Astrocyte (in vitro differentiated cells and primary cell): ENCODE results near the gene CCN6. TPM values are rescaled to one million over a fixed set of nuclear protein-coding genes. Genes with fewer than 3 reads are reported as not detected.
"Not testable (repeated sequence)": the region's sequence is repeated elsewhere in the genome, so short reads cannot be mapped to it uniquely, and the experiment has no call there.

Experiments used
- DNase-seq: peaks from one replicate; pipeline ENCODE4 v3.0.0-alpha.2; 2010; ENCODE audit warnings: low read depth
- FAIRE-seq: peaks from 2 replicates; lab custom pipeline; 2011; peaks lifted over from hg19 to GRCh38; lab: Jason Lieb, UNC
- H2AFZ ChIP-seq: 2 replicates; pipeline ENCODE4 v1.6.0; 2012; ENCODE audit warnings: low read depth, low read length, inconsistent platforms
- H3K27ac ChIP-seq: 2 replicates; pipeline ENCODE4 v1.5.1; 2011; ENCODE audit warnings: low read depth, low read length, inconsistent platforms
- H3K27me3 ChIP-seq: 2 replicates; pipeline ENCODE4 v1.6.0; 2011; ENCODE audit warnings: low read length, inconsistent platforms; ENCODE audit not compliant: insufficient read depth
- H3K36me3 ChIP-seq: 2 replicates; pipeline ENCODE4 v1.5.1; 2011; ENCODE audit warnings: low read length, inconsistent platforms; ENCODE audit not compliant: insufficient read depth
- H3K4me1 ChIP-seq: 2 replicates; pipeline ENCODE4 v1.5.1; 2011; ENCODE audit warnings: low read length, inconsistent platforms; ENCODE audit not compliant: insufficient read depth
- H3K4me2 ChIP-seq: 2 replicates; pipeline ENCODE4 v1.6.0; 2012; ENCODE audit warnings: low read length, inconsistent platforms
- H3K4me3 ChIP-seq: 2 replicates; pipeline ENCODE4 v1.5.1; 2011; ENCODE audit warnings: low read depth, mild to moderate bottlenecking, low read length, inconsistent platforms; ENCODE audit not compliant: insufficient read depth
- H3K79me2 ChIP-seq: 2 replicates; pipeline ENCODE4 v1.6.0; 2012; ENCODE audit warnings: mild to moderate bottlenecking, low read length, inconsistent platforms; ENCODE audit not compliant: insufficient read depth
- H3K9ac ChIP-seq: 2 replicates; pipeline ENCODE4 v1.6.0; 2012; ENCODE audit warnings: mild to moderate bottlenecking, low read length, inconsistent platforms
- H3K9me3 ChIP-seq: 2 replicates; pipeline ENCODE4 v1.5.1; 2012; ENCODE audit warnings: low read depth, mild to moderate bottlenecking, low read length, inconsistent platforms; ENCODE audit not compliant: insufficient read depth
- H4K20me1 ChIP-seq: 2 replicates; pipeline ENCODE4 v1.6.0; 2012; ENCODE audit warnings: low read length, inconsistent platforms; ENCODE audit not compliant: insufficient read depth
- H3K27ac Mint-ChIP-seq: one replicate; pipeline ENCODE4 v1.8.0; 2021; ENCODE audit warnings: mild to moderate bottlenecking, mixed read lengths; ENCODE audit not compliant: unreplicated experiment
- H3K27me3 Mint-ChIP-seq: one replicate; pipeline ENCODE4 v1.8.0; 2021; ENCODE audit warnings: low read depth, mixed read lengths; ENCODE audit not compliant: unreplicated experiment
- H3K36me3 Mint-ChIP-seq: one replicate; pipeline ENCODE4 v1.8.0; 2021; ENCODE audit warnings: low read depth, mixed read lengths; ENCODE audit not compliant: unreplicated experiment
- H3K4me1 Mint-ChIP-seq: one replicate; pipeline ENCODE4 v1.8.0; 2021; ENCODE audit warnings: low read depth, mixed read lengths; ENCODE audit not compliant: unreplicated experiment
- H3K4me3 Mint-ChIP-seq: one replicate; pipeline ENCODE4 v1.8.0; 2021; ENCODE audit warnings: mild to moderate bottlenecking, moderate library complexity, mixed read lengths; ENCODE audit not compliant: unreplicated experiment
- H3K9me3 Mint-ChIP-seq: one replicate; pipeline ENCODE4 v1.8.0; 2021; ENCODE audit warnings: mild to moderate bottlenecking, mixed read lengths; ENCODE audit not compliant: unreplicated experiment
- EZH2 ChIP-seq: IDR thresholded peaks from 2 replicates; pipeline ENCODE4 v1.6.1; 2012; ENCODE audit warnings: mild to moderate bottlenecking, low read length, inconsistent platforms; ENCODE audit not compliant: insufficient read depth
- total RNA-seq: library from RNA; stranded (reverse); gene quantifications from 2 replicates; pipeline ENCODE4 v1.2.1, GENCODE V29; 2021
- TF ChIP-seq, protein P1 (sequence below): IDR thresholded peaks from 2 replicates; pipeline ENCODE4 v1.5.1; 2011; ENCODE audit warnings: low read depth, mild to moderate bottlenecking, inconsistent platforms, low read length, moderate library complexity; ENCODE audit not compliant: insufficient read depth

Gene CCN6
- total RNA-seq, 1 donor from 2014 or later: not detected

GRCh38 chr6:112100561-112100960 is 46.7 kb downstream of the CCN6 start:
- peaks cover 9% of the 10 kb centered on the region for H3K36me3 Mint-ChIP-seq
- H3K27ac Mint-ChIP-seq: no peak overlapping the region
- Histone ChIP-seq H3K9me3 (no peaks in the 10 kb centered on the region), H3K27me3 (no peaks in the 10 kb centered on the region), H3K36me3 (no peaks in the 10 kb centered on the region), H3K9ac (no peak overlapping the region), H3K4me3 (no peak overlapping the region), H3K4me1 (no peaks in the 10 kb centered on the region), H3K79me2 (no peaks in the 10 kb centered on the region), H2AFZ (no peak overlapping the region), H3K4me2 (no peak overlapping the region), H3K27ac (no peak overlapping the region), H4K20me1 (no peaks in the 10 kb centered on the region)
- TF ChIP-seq EZH2: no peak
- TF ChIP-seq, protein P1, sequence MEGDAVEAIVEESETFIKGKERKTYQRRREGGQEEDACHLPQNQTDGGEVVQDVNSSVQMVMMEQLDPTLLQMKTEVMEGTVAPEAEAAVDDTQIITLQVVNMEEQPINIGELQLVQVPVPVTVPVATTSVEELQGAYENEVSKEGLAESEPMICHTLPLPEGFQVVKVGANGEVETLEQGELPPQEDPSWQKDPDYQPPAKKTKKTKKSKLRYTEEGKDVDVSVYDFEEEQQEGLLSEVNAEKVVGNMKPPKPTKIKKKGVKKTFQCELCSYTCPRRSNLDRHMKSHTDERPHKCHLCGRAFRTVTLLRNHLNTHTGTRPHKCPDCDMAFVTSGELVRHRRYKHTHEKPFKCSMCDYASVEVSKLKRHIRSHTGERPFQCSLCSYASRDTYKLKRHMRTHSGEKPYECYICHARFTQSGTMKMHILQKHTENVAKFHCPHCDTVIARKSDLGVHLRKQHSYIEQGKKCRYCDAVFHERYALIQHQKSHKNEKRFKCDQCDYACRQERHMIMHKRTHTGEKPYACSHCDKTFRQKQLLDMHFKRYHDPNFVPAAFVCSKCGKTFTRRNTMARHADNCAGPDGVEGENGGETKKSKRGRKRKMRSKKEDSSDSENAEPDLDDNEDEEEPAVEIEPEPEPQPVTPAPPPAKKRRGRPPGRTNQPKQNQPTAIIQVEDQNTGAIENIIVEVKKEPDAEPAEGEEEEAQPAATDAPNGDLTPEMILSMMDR: no peak
- DNase-seq: no peak
- no peak overlapping the region for H3K4me3 Mint-ChIP-seq
- H3K27me3 Mint-ChIP-seq: no peaks in the 10 kb centered on the region
- no peaks in the 10 kb centered on the region for H3K9me3 Mint-ChIP-seq
- H3K4me1 Mint-ChIP-seq: no peaks in the 10 kb centered on the region
- no peak for FAIRE-seq

DNA sequence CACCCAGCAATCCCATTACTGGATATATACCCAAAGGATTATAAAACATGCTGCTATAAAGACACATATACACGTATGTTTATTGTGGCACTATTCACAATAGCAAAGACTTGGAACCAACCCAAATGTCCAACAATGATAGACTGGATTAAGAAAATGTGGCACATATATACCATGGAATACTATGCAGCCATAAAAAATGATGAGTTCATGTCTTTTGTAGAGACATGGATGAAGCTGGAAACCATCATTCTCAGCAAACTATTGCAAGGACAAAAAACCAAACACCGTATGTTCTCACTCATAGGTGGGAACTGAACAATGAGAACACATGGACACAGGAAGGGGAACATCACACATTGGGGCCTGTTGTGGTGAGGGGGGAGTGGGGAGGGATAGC is 52.1 kb downstream of the CCN6 start:
- not testable (repeated sequence) for H3K79me2 ChIP-seq, H3K4me1 Mint-ChIP-seq, DNase-seq, H3K27me3 ChIP-seq, H3K4me2 ChIP-seq, H3K36me3 Mint-ChIP-seq, H3K27ac Mint-ChIP-seq, FAIRE-seq, H3K4me3 ChIP-seq, H3K9me3 Mint-ChIP-seq, H3K4me3 Mint-ChIP-seq, H3K4me1 ChIP-seq, H3K9ac ChIP-seq, H3K27ac ChIP-seq, H2AFZ ChIP-seq, H3K27me3 Mint-ChIP-seq, H3K9me3 ChIP-seq, H4K20me1 ChIP-seq
- H3K36me3 ChIP-seq: peaks cover 11% of the 10 kb centered on the region

GRCh38 chr6:112106562-112106961 is 52.7 kb downstream of the CCN6 start:
- TF ChIP-seq EZH2: no peak
- TF ChIP-seq, protein P1: no peak
- no peaks in the 10 kb centered on the region for H3K4me1 ChIP-seq
- no peak overlapping the region for H2AFZ ChIP-seq
- no peak overlapping the region for H3K27ac ChIP-seq
- no peak overlapping the region for H3K4me3 ChIP-seq
- H3K27me3 ChIP-seq: no peaks in the 10 kb centered on the region
- FAIRE-seq: no peak
- Mint-ChIP-seq H3K36me3 (peaks cover 3% of the 10 kb centered on the region), H3K4me1 (no peaks in the 10 kb centered on the region), H3K4me3 (no peak overlapping the region), H3K9me3 (no peaks in the 10 kb centered on the region), H3K27ac (no peak overlapping the region), H3K27me3 (no peaks in the 10 kb centered on the region)
- no peaks in the 10 kb centered on the region for H3K79me2 ChIP-seq
- no peaks in the 10 kb centered on the region for H3K9me3 ChIP-seq
- no peak overlapping the region for H3K9ac ChIP-seq
- no peak for DNase-seq
- peaks cover 11% of the 10 kb centered on the region for H3K36me3 ChIP-seq
- H3K4me2 ChIP-seq: no peak overlapping the region
- H4K20me1 ChIP-seq: no peaks in the 10 kb centered on the region
